Chondrocyte (in vitro differentiated cells): ENCODE results near the gene EVI2B. TPM values are rescaled to one million over a fixed set of nuclear protein-coding genes. Genes with fewer than 3 reads are reported as not detected.

ENCODE experiments used
- DNase-seq: peaks from one replicate; pipeline ENCODE4 v3.0.0; 2021; ENCODE audit warnings: mixed read lengths, low spot score
- H3K27ac Mint-ChIP-seq: one replicate; pipeline ENCODE4 v1.8.0; 2021; ENCODE audit warnings: mild to moderate bottlenecking, moderate library complexity, mixed read lengths; ENCODE audit not compliant: unreplicated experiment
- H3K27me3 Mint-ChIP-seq: 2 replicates; pipeline ENCODE4 v1.8.0; 2021; ENCODE audit warnings: low read depth, mixed read lengths
- H3K36me3 Mint-ChIP-seq: 2 replicates; pipeline ENCODE4 v1.8.0; 2021; ENCODE audit warnings: low read depth, mixed read lengths
- H3K4me1 Mint-ChIP-seq: 2 replicates; pipeline ENCODE4 v1.8.0; 2021; ENCODE audit warnings: low read depth, mild to moderate bottlenecking, mixed read lengths
- H3K4me3 Mint-ChIP-seq: one replicate; pipeline ENCODE4 v1.8.0; 2021; ENCODE audit warnings: mild to moderate bottlenecking, moderate library complexity, mixed read lengths; ENCODE audit not compliant: unreplicated experiment
- H3K9me3 Mint-ChIP-seq: 2 replicates; pipeline ENCODE4 v1.8.0; 2021; ENCODE audit warnings: low read depth, mixed read lengths
- CTCF ChIP-seq: fragments of 200-600 bp; sonication (generic); IDR thresholded peaks from 2 replicates; pipeline ENCODE4 v1.5.0; 2021; ENCODE audit warnings: antibody characterized with exemption, mild to moderate bottlenecking, moderate library complexity
- total RNA-seq: library from RNA; stranded (reverse); gene quantifications from 3 replicates; pipeline ENCODE4 v1.2.1, GENCODE V29; 2021

Gene EVI2B
- total RNA-seq, 1 donor from 2014 or later, result not detected

GRCh38 chr17:31296142-31296541 is 17.7 kb downstream of the EVI2B start:
- Mint-ChIP-seq H3K4me3 (no peak overlapping the region), H3K27ac (no peak overlapping the region)

GRCh38 chr17:31295489-31295871 is 18.4 kb downstream of the EVI2B start:
- Mint-ChIP-seq H3K27ac (no peak overlapping the region), H3K27me3 (no peaks in the 10 kb centered on the region), H3K4me3 (no peak overlapping the region), H3K9me3 (no peaks in the 10 kb centered on the region), H3K4me1 (peaks cover 13% of the 10 kb centered on the region), H3K36me3 (peaks cover 1% of the 10 kb centered on the region)
- no peak for TF ChIP-seq CTCF
- no peak for DNase-seq

More at GRCh38 chr17:31296142-31296541, 17.7 kb downstream of the EVI2B start:
- Mint-ChIP-seq H3K9me3 (no peaks in the 10 kb centered on the region), H3K4me1 (peaks cover 13% of the 10 kb centered on the region), H3K27me3 (no peaks in the 10 kb centered on the region), H3K36me3 (peaks cover 1% of the 10 kb centered on the region)
- no peak for DNase-seq
- TF ChIP-seq CTCF, result no peak

GRCh38 chr17:31294820-31295488 is 18.9 kb downstream of the EVI2B start:
- DNase-seq, result no peak
- TF ChIP-seq CTCF, result no peak
- no peak overlapping the region for H3K27ac Mint-ChIP-seq

GRCh38 chr17:31294231-31294630 is 19.6 kb downstream of the EVI2B start:
- Mint-ChIP-seq H3K4me1 (peaks cover 18% of the 10 kb centered on the region), H3K4me3 (no peak overlapping the region), H3K9me3 (no peaks in the 10 kb centered on the region), H3K27ac (no peak overlapping the region), H3K27me3 (no peaks in the 10 kb centered on the region), H3K36me3 (peaks cover 1% of the 10 kb centered on the region)
- TF ChIP-seq CTCF, result no peak
- DNase-seq, result no peak

More at GRCh38 chr17:31294820-31295488, 18.9 kb downstream of the EVI2B start:
- Mint-ChIP-seq H3K9me3 (no peaks in the 10 kb centered on the region), H3K36me3 (peaks cover 1% of the 10 kb centered on the region), H3K4me3 (no peak overlapping the region), H3K27me3 (no peaks in the 10 kb centered on the region), H3K4me1 (peaks cover 16% of the 10 kb centered on the region)

GRCh38 chr17:31293581-31293980 is 20.3 kb downstream of the EVI2B start:
- TF ChIP-seq CTCF, result no peak
- no peak for DNase-seq
- Mint-ChIP-seq H3K4me3 (no peak overlapping the region), H3K9me3 (no peaks in the 10 kb centered on the region), H3K27ac (peak overlapping the region; percentile 71), H3K36me3 (peaks cover 1% of the 10 kb centered on the region), H3K27me3 (no peaks in the 10 kb centered on the region), H3K4me1 (peaks cover 22% of the 10 kb centered on the region)
